Fibroblast of pulmonary artery (primary cell): ENCODE data around the gene ADORA2A.
"Not testable (repeated sequence)": the region's sequence is repeated elsewhere in the genome, so short reads cannot be mapped to it uniquely, and the experiment has no call there.

Experiments used
- DNase-seq: peaks from one replicate; pipeline ENCODE4 v3.0.0-alpha.2; 2010; ENCODE audit warnings: low read depth
- H3K4me3 ChIP-seq: replicated peaks from 2 replicates; pipeline ENCODE4 v1.5.1; 2011; ENCODE audit warnings: low read depth, mild to moderate bottlenecking, control low read depth, low read length, moderate library complexity
- TF ChIP-seq, protein P1 (sequence below): IDR thresholded peaks from 2 replicates; pipeline ENCODE4 v1.5.1; 2011; ENCODE audit warnings: mild to moderate bottlenecking, control low read depth, low read length, inconsistent platforms; ENCODE audit errors: missing control alignments

The ADORA2A gene

DNA sequence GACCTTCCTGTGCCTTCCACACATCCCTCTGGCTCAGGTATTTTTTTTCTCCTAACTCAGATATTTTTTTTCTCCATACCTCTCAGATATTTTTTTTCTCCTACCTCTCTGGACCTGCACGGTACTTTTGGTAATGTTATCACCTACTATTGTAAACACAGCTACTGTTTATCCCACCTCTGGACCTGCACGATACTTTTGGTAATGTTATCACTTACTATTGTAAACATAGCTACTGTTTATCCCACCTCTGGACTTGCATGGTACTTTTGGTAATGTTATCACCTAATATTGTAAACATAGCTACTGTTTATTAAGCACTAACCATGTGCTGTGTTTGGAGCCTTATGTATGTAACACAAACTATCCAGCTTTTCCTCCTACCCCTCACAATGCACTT is 55.6 kb downstream of the ADORA2A start:
- TF ChIP-seq, protein P1, sequence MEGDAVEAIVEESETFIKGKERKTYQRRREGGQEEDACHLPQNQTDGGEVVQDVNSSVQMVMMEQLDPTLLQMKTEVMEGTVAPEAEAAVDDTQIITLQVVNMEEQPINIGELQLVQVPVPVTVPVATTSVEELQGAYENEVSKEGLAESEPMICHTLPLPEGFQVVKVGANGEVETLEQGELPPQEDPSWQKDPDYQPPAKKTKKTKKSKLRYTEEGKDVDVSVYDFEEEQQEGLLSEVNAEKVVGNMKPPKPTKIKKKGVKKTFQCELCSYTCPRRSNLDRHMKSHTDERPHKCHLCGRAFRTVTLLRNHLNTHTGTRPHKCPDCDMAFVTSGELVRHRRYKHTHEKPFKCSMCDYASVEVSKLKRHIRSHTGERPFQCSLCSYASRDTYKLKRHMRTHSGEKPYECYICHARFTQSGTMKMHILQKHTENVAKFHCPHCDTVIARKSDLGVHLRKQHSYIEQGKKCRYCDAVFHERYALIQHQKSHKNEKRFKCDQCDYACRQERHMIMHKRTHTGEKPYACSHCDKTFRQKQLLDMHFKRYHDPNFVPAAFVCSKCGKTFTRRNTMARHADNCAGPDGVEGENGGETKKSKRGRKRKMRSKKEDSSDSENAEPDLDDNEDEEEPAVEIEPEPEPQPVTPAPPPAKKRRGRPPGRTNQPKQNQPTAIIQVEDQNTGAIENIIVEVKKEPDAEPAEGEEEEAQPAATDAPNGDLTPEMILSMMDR = no peak
- no peak for DNase-seq
- H3K4me3 ChIP-seq = no peak overlapping the region

DNA sequence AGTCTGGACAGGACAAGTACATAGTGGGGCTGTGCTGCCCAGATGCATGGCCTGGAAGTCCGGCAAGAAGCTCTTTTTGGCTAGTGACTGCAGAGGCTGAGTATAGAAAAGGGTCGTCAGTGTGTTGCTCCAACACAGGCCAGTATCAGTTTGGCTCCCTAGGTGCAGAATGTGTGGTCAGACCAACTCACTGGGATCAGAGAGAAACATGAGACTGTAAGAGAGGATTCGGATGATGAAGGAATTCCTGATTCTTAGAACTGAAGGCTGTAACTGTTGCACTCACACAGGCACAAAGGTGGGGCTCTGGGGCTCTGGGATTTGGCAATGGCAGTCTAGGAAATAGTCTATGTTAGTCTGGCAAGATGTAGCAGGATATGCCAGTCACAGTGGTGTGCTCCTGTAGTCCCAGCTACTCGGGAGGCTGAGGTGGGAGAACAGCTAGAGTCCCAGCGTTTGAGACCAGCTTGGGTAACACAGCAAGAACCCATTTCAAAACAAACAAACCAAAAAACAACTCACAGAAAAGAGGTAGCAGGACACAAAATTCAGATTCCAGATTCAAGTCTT is 56.7 kb downstream of the ADORA2A start:
- no peak overlapping the region for H3K4me3 ChIP-seq
- DNase-seq = no peak
- TF ChIP-seq, protein P1 = no peak

DNA sequence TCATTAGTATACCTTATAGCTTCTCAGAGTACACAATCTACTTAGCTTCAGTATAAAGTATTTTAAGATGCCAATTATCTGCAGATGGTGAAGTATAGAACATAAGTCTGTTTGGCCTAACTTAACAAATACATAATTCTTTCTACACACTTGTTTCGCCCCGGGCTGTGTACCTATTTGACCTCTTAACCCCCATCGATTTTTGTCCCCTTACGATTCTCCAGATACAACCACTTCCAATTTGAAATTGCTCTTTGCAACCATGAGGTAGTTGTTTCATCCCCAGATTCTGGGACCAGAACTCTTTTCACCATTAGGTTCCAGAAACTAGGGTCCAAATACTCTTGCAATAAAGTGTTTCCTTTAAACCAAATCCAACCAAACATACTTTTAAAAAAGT is 57.8 kb downstream of the ADORA2A start:
- no peak overlapping the region for H3K4me3 ChIP-seq
- TF ChIP-seq, protein P1 = no peak
- no peak for DNase-seq

DNA sequence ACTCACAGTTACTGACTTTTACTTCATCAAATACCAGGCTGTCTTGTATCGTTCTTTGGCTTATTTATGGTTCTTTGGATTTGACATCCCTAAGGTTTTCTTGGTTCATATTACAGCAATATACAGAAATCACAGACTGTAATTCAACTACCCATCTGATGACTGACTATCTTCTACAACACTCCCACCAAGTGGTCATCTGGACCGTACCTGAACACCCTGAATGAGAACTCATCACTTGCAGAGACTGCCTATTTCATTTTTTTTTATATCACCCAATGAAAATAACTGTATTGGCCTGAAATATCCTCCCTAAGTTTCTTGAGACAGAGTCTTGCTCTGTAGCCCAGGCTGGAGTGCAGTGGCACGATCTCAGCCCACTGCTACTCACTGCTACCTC is 58.2 kb downstream of the ADORA2A start:
- TF ChIP-seq, protein P1 = no peak
- no peak for DNase-seq

DNA sequence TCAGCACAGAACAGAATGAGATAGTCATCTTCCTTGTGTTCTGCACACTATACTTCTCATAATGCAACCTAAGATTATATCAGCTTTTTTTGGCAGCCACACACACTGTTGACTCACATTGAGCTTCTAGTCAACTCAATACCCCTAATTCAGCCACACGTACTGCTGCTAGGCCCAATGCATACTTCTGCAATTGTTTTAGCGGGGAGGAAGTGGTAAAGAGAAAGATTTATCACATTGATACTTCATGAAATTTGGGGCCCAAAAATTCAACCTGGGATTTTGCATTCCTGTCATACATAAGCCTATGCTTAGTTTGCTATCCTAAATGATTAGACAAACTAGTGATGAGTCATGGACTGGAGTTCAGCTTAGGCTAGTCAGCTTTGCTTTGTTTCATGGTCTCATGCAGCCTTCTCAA is 59.1 kb downstream of the ADORA2A start:
- DNase-seq = peak; percentile 70
- TF ChIP-seq, protein P1 = no peak
- H3K4me3 ChIP-seq = no peak overlapping the region

More for the DNA sequence above, 58.2 kb downstream of the ADORA2A start:
- no peak overlapping the region for H3K4me3 ChIP-seq

DNA sequence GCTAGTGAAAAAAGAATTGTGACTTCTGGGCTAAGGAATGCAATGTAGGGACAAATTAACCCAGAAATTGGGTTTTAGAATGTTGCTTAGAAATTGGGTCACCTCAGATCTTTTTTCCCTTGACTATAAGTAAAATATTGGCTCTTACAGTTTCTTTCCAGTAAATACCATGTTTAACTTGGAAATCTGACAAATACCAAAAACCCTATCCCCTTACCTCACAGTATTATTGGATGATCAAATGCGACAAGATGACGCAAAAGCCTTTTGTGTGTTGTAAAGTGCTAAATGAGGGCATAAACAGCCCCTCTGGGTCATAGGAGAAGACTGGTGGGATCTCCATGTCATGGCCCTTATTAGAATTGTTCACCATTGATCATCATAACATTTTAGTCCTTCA is 61.6 kb downstream of the ADORA2A start:
- TF ChIP-seq, protein P1 = no peak
- H3K4me3 ChIP-seq = no peak overlapping the region
- no peak for DNase-seq

DNA sequence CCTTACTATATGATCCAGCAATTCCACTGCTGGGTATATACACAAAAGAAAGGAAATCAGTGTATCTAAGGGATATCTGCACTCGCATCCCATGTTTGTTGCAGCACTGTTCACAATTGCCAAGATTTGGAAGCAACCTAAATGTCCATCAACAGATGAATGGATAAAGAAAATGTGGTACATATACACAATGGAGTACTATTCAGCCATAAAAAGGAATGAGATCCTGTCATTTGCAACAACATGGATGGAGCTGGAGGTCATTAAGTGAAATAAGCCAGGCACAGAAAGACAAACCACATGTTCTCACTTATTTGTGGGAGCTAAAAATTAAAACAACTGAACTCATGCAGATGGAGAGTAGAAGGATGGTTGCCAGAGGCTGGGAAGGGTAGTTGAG is 62.0 kb downstream of the ADORA2A start:
- not testable (repeated sequence) for DNase-seq, H3K4me3 ChIP-seq
